Measurements from ENCODE around the gene GGCX. TPM values are rescaled to one million over a fixed set of nuclear protein-coding genes. Genes with fewer than 3 reads are reported as not detected.

Gene GGCX
- total RNA-seq, 2 donors from 2014 or later: 74.5 to 89.5 TPM

DNA sequence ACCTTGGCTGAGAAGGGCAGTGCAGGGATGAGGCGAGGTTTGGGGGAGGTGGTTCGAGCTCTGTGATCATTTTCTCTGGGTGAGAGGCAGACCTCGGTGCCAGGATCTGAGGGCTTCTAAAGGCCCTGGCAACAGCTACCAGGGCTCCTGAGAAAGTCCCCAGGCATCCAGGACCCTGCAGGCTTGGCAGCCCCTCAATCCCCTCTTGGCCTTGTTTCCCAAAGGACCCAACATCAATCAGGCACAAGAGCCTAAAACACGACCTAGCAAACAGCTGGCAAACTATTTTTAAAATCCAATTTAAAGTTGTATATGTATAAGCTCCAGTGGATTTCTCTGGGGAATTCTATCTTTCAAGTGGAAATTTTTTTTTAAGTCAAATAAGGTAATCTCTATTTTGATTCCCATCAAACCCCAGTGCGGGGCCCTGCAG lies 37.4 kb downstream of the GGCX start:
- H3K27ac Mint-ChIP-seq: no peak overlapping the region

GRCh38 chr2:85523062-85523902 lies 38.0 kb downstream of the GGCX start:
- DNase-seq: no peak
- Histone ChIP-seq H3K27me3 (ENCODE audit: control insufficient read depth, insufficient read depth, low read length, poor library complexity, severe bottlenecking) (peaks cover 7% of the 10 kb centered on the region), H3K36me3 (ENCODE audit: control insufficient read depth, insufficient read depth, low read length) (no peaks in the 10 kb centered on the region), H3K4me3 (ENCODE audit: low read length) (no peak overlapping the region), H3K9me3 (ENCODE audit: control insufficient read depth, low read length) (no peaks in the 10 kb centered on the region), H3K27ac (ENCODE audit: low read depth, low read length) (no peak overlapping the region), H3K9ac (ENCODE audit: extremely low read depth, low read length, poor library complexity, severe bottlenecking) (no peak overlapping the region), H3K4me1 (ENCODE audit: control insufficient read depth, insufficient read depth, low read length) (peaks cover 10% of the 10 kb centered on the region)
- peaks cover 4% of the 10 kb centered on the region for H3K27me3 Mint-ChIP-seq (ENCODE audit: insufficient read depth)
- peaks cover 27% of the 10 kb centered on the region for H3K4me1 Mint-ChIP-seq
- H3K9me3 Mint-ChIP-seq: no peaks in the 10 kb centered on the region
- no peaks in the 10 kb centered on the region for H3K36me3 Mint-ChIP-seq (ENCODE audit: low read depth)
- H3K4me3 Mint-ChIP-seq: no peak overlapping the region
- no peak overlapping the region for H3K27ac Mint-ChIP-seq
- TF ChIP-seq, protein P1, sequence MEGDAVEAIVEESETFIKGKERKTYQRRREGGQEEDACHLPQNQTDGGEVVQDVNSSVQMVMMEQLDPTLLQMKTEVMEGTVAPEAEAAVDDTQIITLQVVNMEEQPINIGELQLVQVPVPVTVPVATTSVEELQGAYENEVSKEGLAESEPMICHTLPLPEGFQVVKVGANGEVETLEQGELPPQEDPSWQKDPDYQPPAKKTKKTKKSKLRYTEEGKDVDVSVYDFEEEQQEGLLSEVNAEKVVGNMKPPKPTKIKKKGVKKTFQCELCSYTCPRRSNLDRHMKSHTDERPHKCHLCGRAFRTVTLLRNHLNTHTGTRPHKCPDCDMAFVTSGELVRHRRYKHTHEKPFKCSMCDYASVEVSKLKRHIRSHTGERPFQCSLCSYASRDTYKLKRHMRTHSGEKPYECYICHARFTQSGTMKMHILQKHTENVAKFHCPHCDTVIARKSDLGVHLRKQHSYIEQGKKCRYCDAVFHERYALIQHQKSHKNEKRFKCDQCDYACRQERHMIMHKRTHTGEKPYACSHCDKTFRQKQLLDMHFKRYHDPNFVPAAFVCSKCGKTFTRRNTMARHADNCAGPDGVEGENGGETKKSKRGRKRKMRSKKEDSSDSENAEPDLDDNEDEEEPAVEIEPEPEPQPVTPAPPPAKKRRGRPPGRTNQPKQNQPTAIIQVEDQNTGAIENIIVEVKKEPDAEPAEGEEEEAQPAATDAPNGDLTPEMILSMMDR (conservative IDR thresholded peaks at IDR 0.05): no peak
- 92 to 93% methylated on average over 8 of the region's 8 CpGs for WGBS, 2 experiments (ENCODE audit: insufficient coverage in 1 of 2, insufficient read length in 1 of 2)

More for the DNA sequence above, 37.4 kb downstream of the GGCX start:
- WGBS, 2 experiments (ENCODE audit: insufficient coverage in 1 of 2, insufficient read length in 1 of 2): 75 to 91% methylated on average over 1 to 5 of the region's 5 CpGs
- no peak for DNase-seq
- Histone ChIP-seq H3K27ac (ENCODE audit: low read depth, low read length) (no peak overlapping the region), H3K4me1 (ENCODE audit: control insufficient read depth, insufficient read depth, low read length) (peaks cover 10% of the 10 kb centered on the region), H3K9me3 (ENCODE audit: control insufficient read depth, low read length) (no peaks in the 10 kb centered on the region), H3K4me3 (ENCODE audit: low read length) (no peak overlapping the region), H3K36me3 (ENCODE audit: control insufficient read depth, insufficient read depth, low read length) (no peaks in the 10 kb centered on the region), H3K27me3 (ENCODE audit: control insufficient read depth, insufficient read depth, low read length, poor library complexity, severe bottlenecking) (peaks cover under 1% of the 10 kb centered on the region), H3K9ac (ENCODE audit: extremely low read depth, low read length, poor library complexity, severe bottlenecking) (no peak overlapping the region)
- TF ChIP-seq, protein P1 (conservative IDR thresholded peaks at IDR 0.05): no peak
- no peak overlapping the region for H3K4me3 Mint-ChIP-seq
- no peaks in the 10 kb centered on the region for H3K36me3 Mint-ChIP-seq (ENCODE audit: low read depth)
- peaks cover 27% of the 10 kb centered on the region for H3K4me1 Mint-ChIP-seq
- H3K27me3 Mint-ChIP-seq (ENCODE audit: insufficient read depth): peaks cover 3% of the 10 kb centered on the region
- H3K9me3 Mint-ChIP-seq: no peaks in the 10 kb centered on the region

GRCh38 chr2:85522090-85522647 lies 39.1 kb downstream of the GGCX start:
- no peaks in the 10 kb centered on the region for H3K9me3 ChIP-seq (ENCODE audit: control insufficient read depth, low read length)
- TF ChIP-seq, protein P1 (conservative IDR thresholded peaks at IDR 0.05): no peak
- no peak overlapping the region for H3K27ac ChIP-seq (ENCODE audit: low read depth, low read length)
- Mint-ChIP-seq H3K36me3 (ENCODE audit: low read depth) (no peaks in the 10 kb centered on the region), H3K27ac (no peak overlapping the region), H3K9me3 (no peaks in the 10 kb centered on the region), H3K27me3 (ENCODE audit: insufficient read depth) (peaks cover 9% of the 10 kb centered on the region), H3K4me3 (no peak overlapping the region), H3K4me1 (peaks cover 27% of the 10 kb centered on the region)
- H3K9ac ChIP-seq (ENCODE audit: extremely low read depth, low read length, poor library complexity, severe bottlenecking): no peak overlapping the region
- H3K4me3 ChIP-seq (ENCODE audit: low read length): no peak overlapping the region
- DNase-seq: no peak
- no peaks in the 10 kb centered on the region for H3K36me3 ChIP-seq (ENCODE audit: control insufficient read depth, insufficient read depth, low read length)
- 93 to 96% methylated on average over 3 to 6 of the region's 6 CpGs for WGBS, 2 experiments (ENCODE audit: insufficient coverage in 1 of 2, insufficient read length in 1 of 2)
- peaks cover 10% of the 10 kb centered on the region for H3K4me1 ChIP-seq (ENCODE audit: control insufficient read depth, insufficient read depth, low read length)
- peaks cover 15% of the 10 kb centered on the region for H3K27me3 ChIP-seq (ENCODE audit: control insufficient read depth, insufficient read depth, low read length, poor library complexity, severe bottlenecking)
